Measurements from ENCODE around the gene MAP6. TPM values are rescaled to one million over a fixed set of nuclear protein-coding genes. Genes with fewer than 3 reads are reported as not detected.

MAP6 gene
- total and polyA plus RNA-seq, 10 of the 15 experiments (the other 5 are each of a cell fraction or from before 2014, with no cell fraction given): 0.06 to 0.19 (median 0.11) TPM; not detected in 5

- H3K9ac ChIP-seq (ENCODE audit: control insufficient read depth, insufficient read depth, low read length): no peak overlapping the region
- H3K27ac ChIP-seq (ENCODE audit: control insufficient read depth, insufficient read depth): no peak overlapping the region
- H3K9me3 ChIP-seq (replicated peaks; ENCODE audit: control insufficient read depth, insufficient read depth, low read length): no peaks in the 10 kb centered on the region
- DNase-seq (ENCODE audit: low read depth, low spot score) (no peak), FAIRE-seq (no peak), ATAC-seq (no peak)
- in situ Hi-C loops (cut with MboI) (no loop called here), intact Hi-C loops (cut with micrococcal nuclease; ENCODE audit: unreplicated experiment) (no loop called here)
- no peak overlapping the region for H2AFZ ChIP-seq (ENCODE audit: control insufficient read depth, low read depth, low read length)
- CTCF ChIA-PET: no interaction called here
- no peaks in the 10 kb centered on the region for H3K4me1 ChIP-seq (ENCODE audit: control insufficient read depth, insufficient read depth, low read length)
- POLR2A ChIA-PET: no interaction called here
- H4K20me1 ChIP-seq (ENCODE audit: control insufficient read depth, insufficient read depth): no peaks in the 10 kb centered on the region
- H3K36me3 ChIP-seq (ENCODE audit: control insufficient read depth in 2 of 2, insufficient read depth in 2 of 2, low read length in 1 of 2): no peaks in the 10 kb centered on the region
- RAD21 ChIA-PET (ENCODE audit: unreplicated experiment): no interaction called here
- no peak overlapping the region for H3K4me3 ChIP-seq
- no TSS peak for BruUV-seq (replicated peaks)
- 52% methylated on average over 4 of the region's 4 CpGs for WGBS (ENCODE audit: insufficient coverage, insufficient replicate concordance, low lambda C conversion rate, missing lambda C conversion rate)
- no peaks in the 10 kb centered on the region for H3K79me2 ChIP-seq (ENCODE audit: control insufficient read depth, insufficient read depth, low read length)
- no peak for TF ChIP-seq ZBTB4 (CRISPR knock-in tag; IDR thresholded peaks at IDR 0.05)
- TF ChIP-seq TCF12 (IDR thresholded peaks at IDR 0.05; ENCODE audit: low read depth, low read length): no peak
- TF ChIP-seq PBX3 (IDR thresholded peaks at IDR 0.05; ENCODE audit: insufficient replicate concordance, low read depth, low read length): no peak
- TF ChIP-seq HDAC6 (IDR thresholded peaks at IDR 0.05; ENCODE audit: unreplicated experiment): no peak
- H3K4me2 ChIP-seq (ENCODE audit: control insufficient read depth, insufficient read depth): no peak overlapping the region
- no peaks in the 10 kb centered on the region; a peak in 1 of 4 replicates for H3K27me3 ChIP-seq (replicated peaks in 1 of 2; ENCODE audit: control insufficient read depth in 2 of 2, insufficient read depth in 2 of 2, low read length in 1 of 2)
- SMC1A ChIA-PET (ENCODE audit: uncharacterized antibody, unreplicated experiment): no interaction called here
These were observed 43.8 kb downstream of the MAP6 start for GRCh38 chr11:75625021-75625420.

Measured in GM12878 (cell line).